Ishikawa (cell line): Measurements from ENCODE around the gene NECAB2.

Experiments used
- CEBPB ChIP-seq: IDR thresholded peaks from 2 replicates; pipeline ENCODE4 v1.6.1; 2012
- EGR1 ChIP-seq: IDR thresholded peaks from 2 replicates; pipeline ENCODE4 v1.6.1; 2012
- EP300 ChIP-seq: IDR thresholded peaks from 2 replicates; pipeline ENCODE4 v1.6.1; 2012; ENCODE audit warnings: borderline replicate concordance
- FOXM1 ChIP-seq: IDR thresholded peaks from 2 replicates; pipeline ENCODE4 v1.6.1; 2012; ENCODE audit warnings: low read depth, borderline replicate concordance
- MAX ChIP-seq: IDR thresholded peaks from 2 replicates; pipeline ENCODE4 v1.6.1; 2012
- NFIC ChIP-seq: IDR thresholded peaks from 2 replicates; pipeline ENCODE4 v1.6.1; 2012
- RAD21 ChIP-seq: IDR thresholded peaks from 2 replicates; pipeline ENCODE4 v1.6.1; 2012; ENCODE audit warnings: low read depth
- REST ChIP-seq: IDR thresholded peaks from 2 replicates; pipeline ENCODE4 v1.6.1; 2012; ENCODE audit warnings: low read depth, mild to moderate bottlenecking
- TAF1 ChIP-seq: IDR thresholded peaks from 2 replicates; pipeline ENCODE4 v1.6.1; 2012; ENCODE audit warnings: low read depth, mild to moderate bottlenecking
- TCF12 ChIP-seq: IDR thresholded peaks from 2 replicates; pipeline ENCODE4 v1.6.1; 2012; ENCODE audit warnings: low read depth
- TEAD4 ChIP-seq: IDR thresholded peaks from 2 replicates; pipeline ENCODE4 v1.6.1; 2012
- USF1 ChIP-seq: IDR thresholded peaks from 2 replicates; pipeline ENCODE4 v1.6.1; 2012
- YY1 ChIP-seq: IDR thresholded peaks from 2 replicates; pipeline ENCODE4 v1.6.1; 2012; ENCODE audit warnings: low read depth
- ZBTB7A ChIP-seq: IDR thresholded peaks from 2 replicates; pipeline ENCODE4 v1.6.1; 2012; ENCODE audit warnings: low read depth

Gene NECAB2

GRCh38 chr16:84018710-84019109, 50.7 kb downstream of the NECAB2 start:
- TF ChIP-seq RAD21 (no peak), TAF1 (no peak)

- TF ChIP-seq ZBTB7A, result no peak
Observed at GRCh38 chr16:84020353-84020752, 52.3 kb downstream of the NECAB2 start.

GRCh38 chr16:84021488-84021887, 53.4 kb downstream of the NECAB2 start:
- no peak for TF ChIP-seq REST
- TF ChIP-seq EGR1, result no peak
- no peak for TF ChIP-seq YY1

GRCh38 chr16:84022644-84023043, 54.6 kb downstream of the NECAB2 start:
- TF ChIP-seq USF1, result no peak
- TF ChIP-seq REST, result no peak

GRCh38 chr16:84024854-84025253, 56.8 kb downstream of the NECAB2 start:
- TF ChIP-seq CEBPB (no peak), RAD21 (no peak), NFIC (no peak), ZBTB7A (no peak), MAX (no peak), REST (no peak), EGR1 (no peak), EP300 (no peak), USF1 (no peak)

- TF ChIP-seq EGR1, result no peak
- no peak for TF ChIP-seq USF1
- TF ChIP-seq FOXM1, result no peak
- no peak for TF ChIP-seq YY1
- TF ChIP-seq TEAD4, result no peak
- TF ChIP-seq REST, result no peak
- TF ChIP-seq TAF1, result no peak
- no peak for TF ChIP-seq TCF12
- TF ChIP-seq CEBPB, result no peak
- TF ChIP-seq MAX, result no peak
- TF ChIP-seq RAD21, result no peak
- TF ChIP-seq EP300, result no peak
- TF ChIP-seq ZBTB7A, result no peak
Observed at GRCh38 chr16:84026606-84027005, 58.6 kb downstream of the NECAB2 start.
